GM19455 (cell line): Measurements from ENCODE around the gene SSPN.

Experiments
- ATAC-seq: cut with Tn5 transposase; IDR thresholded peaks from one replicate; pipeline ENCODE4 v1.9.1; 2021; ENCODE audit not compliant: unreplicated experiment

The SSPN gene

DNA sequence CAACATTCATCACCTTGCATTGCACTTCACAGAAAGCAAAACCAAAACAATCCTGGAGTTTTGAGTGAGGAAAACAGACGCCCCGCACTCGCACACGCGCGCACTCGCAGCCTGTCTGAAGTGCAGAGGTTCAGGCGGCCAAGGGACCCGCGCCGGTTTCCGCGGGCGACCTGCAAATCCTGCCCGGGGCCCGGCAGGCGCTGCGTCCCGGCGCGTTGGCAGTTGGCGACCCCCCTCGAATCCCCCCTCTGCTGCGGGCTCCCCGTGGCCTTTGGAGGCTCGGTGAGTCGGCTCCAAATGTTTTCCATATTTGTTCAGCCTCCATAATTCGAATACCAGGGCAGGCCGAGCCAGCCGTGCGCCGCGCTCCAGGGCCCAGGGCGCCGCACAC is at the start of gene SSPN:
Gene SSPN (plus strand): TSS at position 324 of the 391 bp plus-strand sequence. CDS start 100 bp downstream, outside the sequence.
- peak; percentile 42 for ATAC-seq

GRCh38 chr12:26148291-26148690 is 47.1 kb upstream of the SSPN start:
- ATAC-seq = no peak

- ATAC-seq = no peak
Observed at GRCh38 chr12:26149968-26150500, 45.3 kb upstream of the SSPN start.

GRCh38 chr12:26150736-26151450 is 44.5 kb upstream of the SSPN start:
- no peak for ATAC-seq

GRCh38 chr12:26152507-26153102 is 42.8 kb upstream of the SSPN start:
- ATAC-seq = no peak

- ATAC-seq = no peak
Observed at GRCh38 chr12:26153421-26154154, 41.8 kb upstream of the SSPN start.

GRCh38 chr12:26156201-26156871 is 39.0 kb upstream of the SSPN start:
- ATAC-seq = peak; percentile 88

DNA sequence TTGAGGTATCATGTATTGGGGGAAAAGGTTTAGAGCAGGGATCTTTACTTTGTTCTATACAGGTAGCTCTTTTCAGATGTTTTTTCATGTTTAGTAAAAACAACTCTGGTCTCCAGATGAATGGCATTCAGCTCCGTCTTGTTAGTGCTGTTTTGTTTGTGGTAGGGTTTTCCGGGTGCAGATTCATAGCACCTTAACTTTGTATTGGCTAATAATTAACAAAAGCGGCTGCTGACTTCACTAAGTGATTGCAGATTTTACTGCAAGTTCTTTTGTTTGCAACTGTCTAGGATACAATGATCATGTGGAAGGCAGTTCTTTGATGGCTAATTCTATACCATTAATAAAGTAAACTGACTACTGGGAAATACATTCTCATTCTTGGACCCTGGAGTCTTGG is 38.4 kb upstream of the SSPN start:
- peak; percentile 11 for ATAC-seq

DNA sequence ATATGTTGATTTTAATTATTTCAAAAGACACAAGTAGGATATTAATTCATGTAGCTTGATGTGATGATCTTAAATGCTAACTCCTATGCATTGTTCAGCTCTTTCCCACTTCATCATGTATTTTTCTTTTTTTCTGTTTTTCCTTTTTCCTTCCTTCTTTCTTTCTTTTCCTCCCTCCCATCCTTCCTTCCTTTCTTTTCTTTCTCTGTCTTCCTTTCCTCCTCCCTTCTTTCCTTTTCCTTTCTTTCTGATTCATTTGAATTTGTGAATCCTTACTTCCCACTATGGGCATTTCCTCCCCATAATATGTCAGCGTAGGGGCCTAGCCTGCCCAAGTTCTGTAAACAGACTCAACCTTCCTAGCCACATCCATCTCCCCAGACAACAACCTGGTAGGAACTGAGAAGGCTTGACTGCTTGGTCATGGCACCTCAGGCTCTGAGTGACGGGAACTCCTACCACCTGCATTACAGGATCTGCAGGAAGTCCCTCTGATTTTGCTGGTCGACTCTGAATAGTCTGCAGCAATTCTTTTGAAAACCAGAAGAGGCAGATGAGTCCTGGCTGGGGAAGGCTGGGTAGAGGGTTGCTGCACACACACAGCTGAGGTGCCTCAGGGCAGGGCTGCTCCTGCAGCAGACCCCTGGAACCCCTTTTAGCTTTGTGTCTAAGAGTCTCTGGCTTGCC is 37.2 kb upstream of the SSPN start:
- no peak for ATAC-seq

DNA sequence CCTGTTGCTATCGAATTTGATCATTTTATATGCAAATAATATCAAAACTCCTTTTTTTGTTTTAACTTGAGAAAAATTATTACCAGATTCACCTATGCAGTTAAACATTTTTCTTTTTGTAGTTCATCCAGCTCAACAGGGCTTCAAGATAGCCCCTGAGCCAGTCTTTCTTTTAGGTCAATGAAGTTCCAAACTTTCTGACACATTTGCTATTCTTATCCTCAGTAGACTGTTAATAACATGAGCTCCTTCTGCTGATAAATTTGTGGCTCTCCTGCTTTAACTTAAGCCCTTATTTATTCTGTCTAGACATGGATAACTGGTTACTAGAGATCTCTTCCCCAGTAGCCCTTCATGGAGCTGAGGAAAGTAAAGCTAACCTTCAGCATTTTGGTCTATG is 33.2 kb upstream of the SSPN start:
- ATAC-seq = no peak

DNA sequence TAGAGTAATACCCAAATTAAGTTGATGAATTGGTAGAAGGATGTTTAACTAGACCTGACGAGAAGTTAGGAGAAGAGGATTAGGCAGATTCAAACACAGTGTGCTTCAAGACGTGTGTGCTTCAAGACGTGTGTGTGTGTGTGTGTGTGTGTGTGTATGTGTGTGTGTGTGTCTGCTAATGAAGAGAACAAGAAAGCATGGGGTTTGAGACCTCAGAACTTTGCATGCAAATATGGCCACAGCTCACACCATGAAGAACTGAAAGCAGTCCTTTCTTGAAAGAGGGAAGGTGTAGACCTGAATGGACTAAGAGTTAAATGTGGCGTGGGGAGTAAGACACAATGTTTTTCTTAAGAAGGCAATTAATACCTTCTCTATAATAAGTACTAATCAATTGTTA is 32.5 kb upstream of the SSPN start:
- ATAC-seq = peak; percentile 76

DNA sequence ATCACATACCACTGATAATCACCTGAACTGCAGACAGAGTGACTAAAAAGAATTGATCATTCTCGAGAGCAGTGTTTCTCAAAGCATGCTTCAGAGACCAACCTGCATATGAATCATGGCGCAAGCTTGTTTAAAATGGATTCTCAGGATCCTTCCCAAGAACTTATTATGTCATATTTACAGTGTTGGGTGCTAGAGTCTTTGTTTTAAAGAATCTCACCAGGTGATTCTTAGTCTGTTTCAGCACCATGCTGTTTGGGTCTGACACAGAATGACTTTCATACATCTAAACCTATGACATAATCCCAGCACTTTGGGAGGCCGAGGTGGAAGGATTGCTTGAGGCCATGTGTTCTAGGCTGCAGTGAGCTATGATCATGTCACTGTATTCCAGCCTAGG is 31.3 kb upstream of the SSPN start:
- no peak for ATAC-seq

- no peak for ATAC-seq
Observed at GRCh38 chr12:26172013-26172412, 23.4 kb upstream of the SSPN start.

DNA sequence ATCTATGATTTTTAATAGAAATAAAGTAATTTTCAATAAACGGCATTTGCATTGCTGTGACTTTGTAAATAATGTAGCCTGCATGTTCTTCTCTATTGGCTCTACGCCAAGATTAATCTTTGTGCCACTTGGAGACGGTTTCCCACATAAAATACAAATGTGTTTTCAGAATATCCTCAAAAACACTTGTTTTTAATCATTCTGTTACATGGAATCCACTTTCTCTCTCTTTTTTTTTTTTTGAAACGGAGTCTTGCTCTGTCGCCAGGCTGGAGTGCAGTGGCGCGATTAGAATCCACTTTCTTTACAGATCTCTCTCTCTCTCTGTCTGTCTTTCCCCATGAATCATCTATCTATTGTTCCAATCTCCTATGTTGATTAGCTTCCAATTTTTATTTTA is 22.8 kb upstream of the SSPN start:
- no peak for ATAC-seq

DNA sequence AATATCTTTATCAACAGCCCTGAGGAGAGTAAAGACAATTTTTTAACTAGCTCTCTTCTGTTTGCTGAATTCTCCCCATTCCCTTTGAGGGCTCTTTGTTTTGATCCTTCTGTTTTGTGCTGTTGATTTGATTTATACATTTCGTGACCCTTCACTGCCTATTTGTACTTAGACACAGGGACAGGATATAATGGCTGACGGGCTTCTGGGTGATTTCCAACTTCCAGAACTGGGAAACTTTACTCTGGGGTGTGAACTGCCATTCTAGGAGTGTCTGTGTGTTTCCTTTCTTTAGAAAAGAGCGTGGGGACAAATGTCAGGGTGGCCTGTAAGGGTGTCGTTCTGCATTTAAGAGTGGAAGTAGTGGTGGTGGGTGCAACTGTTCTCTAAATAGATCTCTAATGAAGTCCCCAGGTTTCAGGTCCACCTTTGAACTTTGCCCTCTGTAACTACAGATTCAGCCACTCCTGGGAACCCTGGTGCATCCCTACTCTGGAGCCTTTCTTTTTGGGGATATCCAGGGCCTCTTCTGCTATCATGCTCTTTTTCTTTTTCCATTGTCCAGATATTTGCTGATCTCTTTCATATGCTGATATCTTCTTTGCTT is 22.3 kb upstream of the SSPN start:
- no peak for ATAC-seq

DNA sequence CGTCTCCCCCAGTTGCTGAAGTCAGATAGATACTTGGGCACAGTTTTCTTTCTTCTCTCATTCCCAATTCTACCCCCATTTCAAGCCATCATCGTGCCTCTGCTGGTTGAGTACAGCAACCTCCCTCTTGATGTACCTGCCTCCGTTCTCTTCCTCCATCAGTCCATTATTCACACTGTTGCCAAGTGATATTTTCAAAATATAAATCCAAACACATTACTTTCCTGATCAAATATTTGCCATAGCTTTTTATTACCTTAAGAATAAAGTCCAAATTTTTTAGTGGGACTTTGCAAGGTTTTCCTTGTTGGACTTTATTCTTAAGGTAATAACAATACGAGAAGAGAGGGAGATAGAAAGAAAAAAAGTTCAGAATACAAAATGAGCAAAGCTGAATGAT is 18.6 kb upstream of the SSPN start:
- ATAC-seq = no peak

DNA sequence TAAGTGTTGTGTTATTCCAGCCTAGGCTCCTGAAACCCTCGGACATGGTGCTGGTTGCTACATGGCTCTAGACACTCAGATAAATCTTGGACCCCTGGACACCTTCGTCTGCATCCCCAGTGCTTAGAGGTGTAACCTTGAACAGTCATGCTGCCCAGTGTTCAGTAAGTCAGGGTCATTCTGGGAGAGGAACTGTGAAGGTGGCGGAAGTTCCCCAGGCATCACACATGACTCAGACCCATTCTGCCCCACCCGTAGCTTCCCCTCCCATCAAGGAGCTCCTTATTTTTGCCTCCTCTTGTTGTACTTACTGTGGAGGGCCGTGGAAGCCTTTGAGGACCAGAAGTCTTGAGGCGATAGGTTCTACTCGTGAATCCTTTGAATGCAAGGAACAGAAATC is 18.1 kb upstream of the SSPN start:
- ATAC-seq = no peak

DNA sequence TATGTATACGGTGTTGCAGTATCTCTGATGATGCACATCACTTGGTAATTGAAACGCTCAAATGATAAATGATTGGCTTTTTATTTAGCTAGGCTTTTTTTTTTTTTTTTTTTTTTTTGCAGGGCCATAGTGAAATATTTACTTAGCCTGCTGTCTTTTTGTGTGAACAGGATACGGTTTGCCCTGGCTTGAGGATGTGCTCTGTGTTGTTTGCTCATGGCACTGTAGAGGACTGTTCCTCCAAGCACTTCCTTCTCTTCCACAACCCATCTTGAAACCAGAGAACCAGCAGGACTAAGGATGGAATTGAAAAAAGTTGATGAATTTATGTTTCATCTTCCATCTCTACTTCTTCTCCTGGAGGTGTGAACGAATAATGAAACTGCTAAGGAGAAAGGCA is 15.5 kb upstream of the SSPN start:
- ATAC-seq = no peak

DNA sequence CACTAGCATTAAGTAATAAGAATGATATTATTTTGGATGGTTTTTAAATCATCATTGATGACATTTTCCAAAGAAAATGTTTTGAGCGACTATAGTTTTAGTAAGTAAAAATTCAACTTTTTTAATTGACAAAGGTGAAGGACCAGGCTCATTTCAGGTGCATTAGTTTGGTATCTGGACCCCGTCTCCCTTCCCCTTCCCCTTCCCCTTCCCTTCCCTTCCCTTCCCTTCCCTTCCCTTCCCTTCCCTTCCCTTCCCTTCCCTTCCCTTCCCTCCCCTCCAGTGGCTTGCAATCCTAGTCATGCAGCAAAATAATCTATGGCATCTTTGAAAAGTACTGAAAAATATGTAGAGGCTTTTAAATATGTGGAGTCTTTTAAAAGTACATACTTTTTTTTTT is 13.0 kb upstream of the SSPN start:
- no peak for ATAC-seq

GRCh38 chr12:26185532-26186320 is 9.6 kb upstream of the SSPN start:
- no peak for ATAC-seq
